ENCODE results near the gene ADAMTS17.

ADAMTS17 gene

DNA sequence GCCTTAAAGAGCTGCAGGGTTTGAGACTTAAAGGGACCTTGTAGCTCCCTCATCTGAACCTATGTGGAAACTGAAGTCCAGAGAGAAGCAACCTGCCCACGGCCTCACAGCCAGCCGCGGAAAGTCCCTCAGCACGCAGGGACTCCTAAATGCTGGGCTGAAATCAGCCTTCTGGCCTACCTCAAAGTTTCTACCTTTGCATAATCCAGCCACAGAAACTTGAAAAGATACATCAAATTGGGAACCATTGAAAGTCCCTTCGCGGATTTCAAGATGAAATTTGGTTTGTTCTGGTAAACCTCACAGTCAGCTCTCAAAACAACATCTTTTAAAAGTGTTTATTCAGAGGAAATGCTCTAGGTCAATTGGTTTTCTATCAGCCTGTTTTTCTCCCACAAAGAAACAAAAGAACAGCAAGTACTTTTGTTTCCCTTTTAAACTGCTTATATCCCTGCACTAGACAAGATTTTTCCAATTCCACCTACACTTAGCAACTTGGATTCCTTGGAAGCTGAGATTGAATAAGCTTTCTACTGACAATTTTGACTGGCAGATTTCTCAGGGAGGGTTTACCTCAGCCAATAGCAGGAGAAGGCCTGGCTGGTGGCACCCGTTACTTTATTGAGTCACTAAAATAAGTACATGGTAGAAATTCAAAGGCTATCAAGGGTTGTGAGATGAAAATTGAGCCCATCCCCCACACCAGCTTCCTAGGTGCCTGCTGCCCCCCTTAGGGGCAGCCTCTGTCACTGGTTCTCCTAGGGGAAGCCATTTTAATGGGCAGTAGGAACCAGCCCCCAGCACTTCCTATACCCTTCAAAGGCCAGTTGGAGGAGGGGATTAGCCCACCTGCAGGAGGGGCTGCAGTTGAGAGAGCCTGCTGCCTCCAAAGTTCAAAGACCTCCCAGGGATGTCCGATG lies 171.2 kb downstream of the ADAMTS17 start:
- no peak overlapping the region for H3K27ac ChIP-seq (ENCODE audit: low read length)
- peaks cover 84% of the 10 kb centered on the region for H3K36me3 ChIP-seq (ENCODE audit: insufficient read depth, low read length)
- no peak for TF ChIP-seq EZH2 (IDR thresholded peaks at IDR 0.05; ENCODE audit: borderline replicate concordance, low read depth, low read length, severe bottlenecking)
- TF ChIP-seq, protein P1, sequence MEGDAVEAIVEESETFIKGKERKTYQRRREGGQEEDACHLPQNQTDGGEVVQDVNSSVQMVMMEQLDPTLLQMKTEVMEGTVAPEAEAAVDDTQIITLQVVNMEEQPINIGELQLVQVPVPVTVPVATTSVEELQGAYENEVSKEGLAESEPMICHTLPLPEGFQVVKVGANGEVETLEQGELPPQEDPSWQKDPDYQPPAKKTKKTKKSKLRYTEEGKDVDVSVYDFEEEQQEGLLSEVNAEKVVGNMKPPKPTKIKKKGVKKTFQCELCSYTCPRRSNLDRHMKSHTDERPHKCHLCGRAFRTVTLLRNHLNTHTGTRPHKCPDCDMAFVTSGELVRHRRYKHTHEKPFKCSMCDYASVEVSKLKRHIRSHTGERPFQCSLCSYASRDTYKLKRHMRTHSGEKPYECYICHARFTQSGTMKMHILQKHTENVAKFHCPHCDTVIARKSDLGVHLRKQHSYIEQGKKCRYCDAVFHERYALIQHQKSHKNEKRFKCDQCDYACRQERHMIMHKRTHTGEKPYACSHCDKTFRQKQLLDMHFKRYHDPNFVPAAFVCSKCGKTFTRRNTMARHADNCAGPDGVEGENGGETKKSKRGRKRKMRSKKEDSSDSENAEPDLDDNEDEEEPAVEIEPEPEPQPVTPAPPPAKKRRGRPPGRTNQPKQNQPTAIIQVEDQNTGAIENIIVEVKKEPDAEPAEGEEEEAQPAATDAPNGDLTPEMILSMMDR (IDR thresholded peaks at IDR 0.05; ENCODE audit: borderline replicate concordance, extremely low read depth, low read length, poor library complexity, severe bottlenecking), result no peak
- H3K4me1 ChIP-seq (ENCODE audit: insufficient read depth, low read length), result no peaks in the 10 kb centered on the region
- DNase-seq (no peak), ATAC-seq (ENCODE audit: insufficient read depth, low read depth) (no peak)
- H3K27me3 ChIP-seq (ENCODE audit: insufficient read depth, low read length, poor library complexity), result no peaks in the 10 kb centered on the region
- H3K9ac ChIP-seq (ENCODE audit: low read depth, low read length), result no peak overlapping the region
- no peak overlapping the region for H2AFZ ChIP-seq (ENCODE audit: low read depth, low read length)
- peaks cover 35% of the 10 kb centered on the region for H3K9me3 ChIP-seq (ENCODE audit: insufficient read depth, low read length, severe bottlenecking)
- peaks cover 5% of the 10 kb centered on the region; the same call in 1 of the 2 replicates for H4K20me1 ChIP-seq (ENCODE audit: insufficient read depth, low read length)
- no peak overlapping the region for H3K4me2 ChIP-seq (ENCODE audit: insufficient read depth, low read length)
- no peaks in the 10 kb centered on the region; the same call in 1 of the 2 replicates for H3K79me2 ChIP-seq (ENCODE audit: insufficient read depth, low read length)
- H3K4me3 ChIP-seq (ENCODE audit: low read depth in 1 of 2, low read length in 2 of 2), result no peak overlapping the region

- no peak overlapping the region for H3K4me2 ChIP-seq (ENCODE audit: insufficient read depth, low read length)
These were observed 172.0 kb downstream of the ADAMTS17 start for GRCh38 chr15:100169615-100170290.

DNA sequence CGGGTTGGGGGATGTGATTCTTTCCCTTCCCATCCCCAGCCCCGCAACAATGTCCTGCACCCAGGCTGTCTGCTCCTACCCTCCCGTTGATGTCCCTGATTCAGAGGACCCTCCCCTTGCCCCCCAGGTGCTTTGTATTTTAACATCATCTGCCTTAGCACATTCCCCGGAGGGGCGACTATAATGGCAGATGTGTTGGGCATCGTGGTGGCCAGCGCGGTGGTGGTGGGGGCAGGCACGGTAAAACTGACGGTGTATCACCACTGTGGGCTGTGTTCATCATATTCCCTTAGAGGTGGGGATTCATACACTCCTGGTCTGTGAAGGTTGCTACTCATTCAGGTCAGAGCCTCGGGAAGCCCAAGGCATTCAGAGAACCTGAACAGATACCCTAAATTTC lies 173.0 kb downstream of the ADAMTS17 start:
- Histone ChIP-seq H3K36me3 (ENCODE audit: insufficient read depth, low read length) (peaks cover 83% of the 10 kb centered on the region), H3K79me2 (ENCODE audit: insufficient read depth, low read length) (no peaks in the 10 kb centered on the region; the same call in 1 of the 2 replicates), H2AFZ (ENCODE audit: low read depth, low read length) (no peak overlapping the region), H4K20me1 (ENCODE audit: insufficient read depth, low read length) (peaks cover 5% of the 10 kb centered on the region; the same call in 1 of the 2 replicates), H3K27me3 (ENCODE audit: insufficient read depth, low read length, poor library complexity) (no peaks in the 10 kb centered on the region), H3K4me2 (ENCODE audit: insufficient read depth, low read length) (no peak overlapping the region), H3K27ac (ENCODE audit: low read length) (no peak overlapping the region), H3K9me3 (ENCODE audit: insufficient read depth, low read length, severe bottlenecking) (peaks cover 18% of the 10 kb centered on the region), H3K9ac (ENCODE audit: low read depth, low read length) (no peak overlapping the region), H3K4me1 (ENCODE audit: insufficient read depth, low read length) (no peaks in the 10 kb centered on the region), H3K4me3 (ENCODE audit: low read depth in 1 of 2, low read length in 2 of 2) (no peak overlapping the region)
- ATAC-seq (ENCODE audit: insufficient read depth, low read depth) (no peak), DNase-seq (no peak)
- no peak for TF ChIP-seq EZH2 (IDR thresholded peaks at IDR 0.05; ENCODE audit: borderline replicate concordance, low read depth, low read length, severe bottlenecking)
- TF ChIP-seq, protein P1 (IDR thresholded peaks at IDR 0.05; ENCODE audit: borderline replicate concordance, extremely low read depth, low read length, poor library complexity, severe bottlenecking), result no peak

More at GRCh38 chr15:100169615-100170290, 172.0 kb downstream of the ADAMTS17 start:
- Histone ChIP-seq H3K36me3 (ENCODE audit: insufficient read depth, low read length) (peaks cover 83% of the 10 kb centered on the region), H2AFZ (ENCODE audit: low read depth, low read length) (no peak overlapping the region), H3K4me3 (ENCODE audit: low read depth in 1 of 2, low read length in 2 of 2) (no peak overlapping the region), H4K20me1 (ENCODE audit: insufficient read depth, low read length) (peaks cover 5% of the 10 kb centered on the region; the same call in 1 of the 2 replicates), H3K27me3 (ENCODE audit: insufficient read depth, low read length, poor library complexity) (no peaks in the 10 kb centered on the region), H3K4me1 (ENCODE audit: insufficient read depth, low read length) (no peaks in the 10 kb centered on the region), H3K9ac (ENCODE audit: low read depth, low read length) (no peak overlapping the region), H3K27ac (ENCODE audit: low read length) (no peak overlapping the region), H3K79me2 (ENCODE audit: insufficient read depth, low read length) (no peaks in the 10 kb centered on the region; the same call in 1 of the 2 replicates), H3K9me3 (ENCODE audit: insufficient read depth, low read length, severe bottlenecking) (peaks cover 27% of the 10 kb centered on the region)
- TF ChIP-seq, protein P1 (IDR thresholded peaks at IDR 0.05; ENCODE audit: borderline replicate concordance, extremely low read depth, low read length, poor library complexity, severe bottlenecking), result no peak
- no peak for TF ChIP-seq EZH2 (IDR thresholded peaks at IDR 0.05; ENCODE audit: borderline replicate concordance, low read depth, low read length, severe bottlenecking)
- no peak for ATAC-seq (ENCODE audit: insufficient read depth, low read depth)
- no peak for DNase-seq
